ENCODE measurements around the gene MFSD11. TPM values are rescaled to one million over a fixed set of nuclear protein-coding genes. Genes with fewer than 3 reads are reported as not detected.
"Not testable (repeated sequence)": the region's sequence is repeated elsewhere in the genome, so short reads cannot be mapped to it uniquely, and the experiment has no call there.

The MFSD11 gene
- total RNA-seq, 2 experiments from 2014 or later, result 25.5 to 29.4 TPM

DNA sequence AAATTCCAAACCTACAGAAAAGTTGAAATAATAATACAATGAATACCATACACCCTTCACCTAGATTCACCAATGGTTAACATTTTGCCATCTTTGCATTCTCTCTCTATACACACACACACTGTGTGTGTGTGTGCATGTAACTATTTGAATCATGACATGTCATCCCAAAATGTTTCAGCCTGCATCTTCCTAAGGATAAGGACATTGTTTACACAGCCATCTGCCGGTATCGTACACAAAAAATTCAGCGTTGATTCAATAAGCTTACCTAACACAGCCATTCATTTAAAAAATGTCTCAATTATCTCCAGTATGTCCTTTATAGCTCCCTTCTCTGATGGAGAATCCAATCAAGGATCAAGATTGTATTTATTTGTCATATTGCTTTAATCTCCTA, 31.1 kb upstream of the MFSD11 start:
- Histone ChIP-seq H3K9me3 (ENCODE audit: control insufficient read depth in 1 of 2, insufficient read depth in 1 of 2, low read length in 2 of 2) (no peaks in the 10 kb centered on the region), H3K36me3 (ENCODE audit: insufficient read depth, low read length) (no peaks in the 10 kb centered on the region), H3K4me3 (ENCODE audit: low read length) (no peak overlapping the region), H3K4me1 (ENCODE audit: insufficient read depth, low read length) (peaks cover 17% of the 10 kb centered on the region), H3K27ac (ENCODE audit: low read depth in 1 of 2, low read length in 2 of 2) (no peak overlapping the region), H3K27me3 (ENCODE audit: control insufficient read depth in 1 of 2, insufficient read depth in 2 of 2, low read length in 2 of 2) (no peaks in the 10 kb centered on the region)
- Mint-ChIP-seq H3K4me3 (peak overlapping the region; percentile 27), H3K9me3 (no peaks in the 10 kb centered on the region), H3K36me3 (ENCODE audit: low read depth) (no peaks in the 10 kb centered on the region), H3K27me3 (no peaks in the 10 kb centered on the region), H3K4me1 (ENCODE audit: low read depth) (peaks cover 17% of the 10 kb centered on the region), H3K27ac (no peak overlapping the region)
- ChIA-PET CTCF (interaction anchor here (0.6 kb wide), 1 partner anchor 1152 kb away, joined by 3 read pairs; no protein-coding TSS in a partner anchor), POLR2A (no interaction called here)
- intact Hi-C loops (cut with DNase I, micrococcal nuclease), result no loop called here
- TF ChIP-seq, protein P1, sequence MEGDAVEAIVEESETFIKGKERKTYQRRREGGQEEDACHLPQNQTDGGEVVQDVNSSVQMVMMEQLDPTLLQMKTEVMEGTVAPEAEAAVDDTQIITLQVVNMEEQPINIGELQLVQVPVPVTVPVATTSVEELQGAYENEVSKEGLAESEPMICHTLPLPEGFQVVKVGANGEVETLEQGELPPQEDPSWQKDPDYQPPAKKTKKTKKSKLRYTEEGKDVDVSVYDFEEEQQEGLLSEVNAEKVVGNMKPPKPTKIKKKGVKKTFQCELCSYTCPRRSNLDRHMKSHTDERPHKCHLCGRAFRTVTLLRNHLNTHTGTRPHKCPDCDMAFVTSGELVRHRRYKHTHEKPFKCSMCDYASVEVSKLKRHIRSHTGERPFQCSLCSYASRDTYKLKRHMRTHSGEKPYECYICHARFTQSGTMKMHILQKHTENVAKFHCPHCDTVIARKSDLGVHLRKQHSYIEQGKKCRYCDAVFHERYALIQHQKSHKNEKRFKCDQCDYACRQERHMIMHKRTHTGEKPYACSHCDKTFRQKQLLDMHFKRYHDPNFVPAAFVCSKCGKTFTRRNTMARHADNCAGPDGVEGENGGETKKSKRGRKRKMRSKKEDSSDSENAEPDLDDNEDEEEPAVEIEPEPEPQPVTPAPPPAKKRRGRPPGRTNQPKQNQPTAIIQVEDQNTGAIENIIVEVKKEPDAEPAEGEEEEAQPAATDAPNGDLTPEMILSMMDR (IDR thresholded peaks at IDR 0.05), result no peak
- DNase-seq, result no peak
- ATAC-seq (ENCODE audit: poor library complexity), result no peak

DNA sequence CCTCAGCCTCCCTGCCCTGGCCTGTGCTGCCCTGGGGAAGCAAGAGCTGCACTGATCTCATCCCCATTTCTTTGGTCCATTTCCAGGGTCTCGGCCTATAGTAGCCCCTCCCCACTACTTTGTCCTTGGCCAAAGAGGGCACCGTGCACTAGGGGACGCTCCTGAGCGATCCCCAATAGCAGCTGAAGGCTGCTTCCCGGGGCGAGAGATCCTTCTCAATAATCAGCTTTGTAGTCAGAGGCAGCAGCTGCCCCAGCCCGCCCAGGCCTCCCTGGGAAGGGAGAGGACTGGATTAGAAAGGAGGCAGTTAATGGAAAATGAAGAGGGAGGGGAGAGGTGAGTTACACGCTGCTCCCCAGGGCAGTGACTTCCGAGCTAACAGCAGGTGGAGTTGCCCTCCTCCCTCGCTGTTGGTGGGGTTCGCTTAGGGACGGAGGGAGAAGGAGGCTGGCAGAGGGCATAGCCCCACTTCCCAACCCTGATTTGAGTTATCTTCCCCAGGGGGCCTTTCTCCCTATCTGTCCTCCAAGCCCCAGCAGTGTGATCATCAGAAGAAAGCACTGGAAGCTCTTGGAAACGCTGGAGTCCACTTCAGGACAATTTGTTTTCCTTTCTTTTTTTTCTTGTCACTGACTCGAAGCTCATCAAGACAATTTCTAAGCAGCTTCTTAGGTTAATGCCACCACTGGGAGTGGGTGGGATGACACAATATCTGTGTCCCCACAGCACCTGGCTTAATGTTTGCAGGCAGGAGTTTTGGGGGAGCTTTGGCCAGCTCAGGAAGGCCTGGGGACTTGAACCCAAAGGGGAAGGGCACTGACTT, 29.7 kb upstream of the MFSD11 start:
- Mint-ChIP-seq H3K36me3 (ENCODE audit: low read depth) (peaks cover under 1% of the 10 kb centered on the region), H3K27me3 (no peaks in the 10 kb centered on the region), H3K4me3 (peak overlapping the region; percentile 83), H3K9me3 (no peaks in the 10 kb centered on the region), H3K4me1 (ENCODE audit: low read depth) (peaks cover 18% of the 10 kb centered on the region), H3K27ac (no peak overlapping the region)
- H3K27ac ChIP-seq (ENCODE audit: low read depth in 1 of 2, low read length in 2 of 2), result no peak overlapping the region
- DNase-seq, result no peak
- TF ChIP-seq, protein P1 (IDR thresholded peaks at IDR 0.05), result no peak
- POLR2A ChIA-PET, result interaction anchor here (1.0 kb wide), 1 partner anchor 36 kb away, joined by 4 read pairs; no protein-coding TSS in a partner anchor
- no peaks in the 10 kb centered on the region for H3K9me3 ChIP-seq (ENCODE audit: control insufficient read depth in 1 of 2, insufficient read depth in 1 of 2, low read length in 2 of 2)
- intact Hi-C loops (cut with DNase I, micrococcal nuclease), result no loop called here
- H3K36me3 ChIP-seq (ENCODE audit: insufficient read depth, low read length), result peaks cover 5% of the 10 kb centered on the region
- ATAC-seq (ENCODE audit: poor library complexity), result no peak
- H3K4me3 ChIP-seq (ENCODE audit: low read length), result no peak overlapping the region
- peaks cover 17% of the 10 kb centered on the region for H3K4me1 ChIP-seq (ENCODE audit: insufficient read depth, low read length)
- CTCF ChIA-PET, result interaction anchor here (0.9 kb wide), 1 partner anchor 84 kb away, joined by 3 read pairs; no protein-coding TSS in a partner anchor
- no peaks in the 10 kb centered on the region for H3K27me3 ChIP-seq (ENCODE audit: control insufficient read depth in 1 of 2, insufficient read depth in 2 of 2, low read length in 2 of 2)

DNA sequence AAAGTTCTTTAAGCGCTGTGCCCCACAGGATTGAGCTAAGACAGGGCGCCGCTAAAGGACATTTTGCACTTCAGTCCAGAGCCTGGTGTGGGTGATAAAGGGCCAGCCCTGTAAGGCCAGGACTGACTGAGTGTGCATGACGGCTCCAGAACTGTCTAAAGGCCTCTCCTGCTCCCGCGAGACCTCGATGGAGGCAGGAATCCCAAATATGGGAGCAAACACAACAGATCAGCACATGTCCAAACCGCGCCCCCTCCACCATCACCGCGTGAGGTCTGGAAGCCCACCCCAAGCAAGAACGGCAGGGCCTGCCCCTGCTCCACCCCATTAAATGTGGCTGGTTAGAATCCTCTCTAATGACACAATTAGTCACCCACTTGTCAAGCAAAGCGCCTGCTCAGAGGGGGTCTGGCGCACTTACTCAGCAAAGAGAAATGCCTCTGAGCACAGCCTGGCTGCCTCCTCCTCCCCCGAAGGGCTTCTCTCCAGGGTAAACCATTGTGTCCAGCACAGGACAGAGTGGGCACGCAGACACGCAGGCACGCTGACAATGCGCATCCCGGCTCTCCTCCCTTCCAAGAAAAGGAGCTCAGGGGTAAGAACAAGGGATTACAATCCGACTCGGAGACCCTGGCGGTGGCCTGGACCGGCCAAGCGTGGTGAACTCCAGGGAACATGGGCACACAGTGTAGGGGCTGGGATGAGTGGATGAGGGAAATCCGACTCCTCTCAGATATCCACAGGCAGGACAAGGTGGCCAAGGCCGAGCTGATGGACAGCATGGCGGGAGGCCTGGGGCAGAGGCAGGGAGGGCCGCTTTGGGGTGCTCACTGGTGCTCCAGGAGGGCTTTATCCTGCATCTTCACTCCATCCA, 28.6 kb upstream of the MFSD11 start:
- TF ChIP-seq, protein P1 (IDR thresholded peaks at IDR 0.05), result no peak
- no peak for ATAC-seq (ENCODE audit: poor library complexity)
- H3K9me3 Mint-ChIP-seq, result no peaks in the 10 kb centered on the region
- no peaks in the 10 kb centered on the region for H3K27me3 Mint-ChIP-seq
- peak overlapping the region; percentile 83 for H3K4me3 Mint-ChIP-seq
- peaks cover 29% of the 10 kb centered on the region for H3K4me1 Mint-ChIP-seq (ENCODE audit: low read depth)
- Histone ChIP-seq H3K9me3 (ENCODE audit: control insufficient read depth in 1 of 2, insufficient read depth in 1 of 2, low read length in 2 of 2) (no peaks in the 10 kb centered on the region), H3K36me3 (ENCODE audit: insufficient read depth, low read length) (peaks cover 11% of the 10 kb centered on the region), H3K4me1 (ENCODE audit: insufficient read depth, low read length) (peaks cover 17% of the 10 kb centered on the region), H3K4me3 (ENCODE audit: low read length) (no peak overlapping the region), H3K27ac (ENCODE audit: low read depth in 1 of 2, low read length in 2 of 2) (no peak overlapping the region), H3K27me3 (ENCODE audit: control insufficient read depth in 1 of 2, insufficient read depth in 2 of 2, low read length in 2 of 2) (no peaks in the 10 kb centered on the region)
- peak overlapping the region; percentile 13 for H3K27ac Mint-ChIP-seq
- DNase-seq, result no peak
- ChIA-PET CTCF (no interaction called here), POLR2A (interaction anchor here (0.9 to 5.3 kb wide), 3 partner anchors 17 to 38 kb away, joined by 4 to 52 read pairs (median 4); partner anchors contain the start of genes JMJD6 and METTL23)
- peaks cover 8% of the 10 kb centered on the region for H3K36me3 Mint-ChIP-seq (ENCODE audit: low read depth)
- intact Hi-C loops (cut with DNase I, micrococcal nuclease), result no loop called here

DNA sequence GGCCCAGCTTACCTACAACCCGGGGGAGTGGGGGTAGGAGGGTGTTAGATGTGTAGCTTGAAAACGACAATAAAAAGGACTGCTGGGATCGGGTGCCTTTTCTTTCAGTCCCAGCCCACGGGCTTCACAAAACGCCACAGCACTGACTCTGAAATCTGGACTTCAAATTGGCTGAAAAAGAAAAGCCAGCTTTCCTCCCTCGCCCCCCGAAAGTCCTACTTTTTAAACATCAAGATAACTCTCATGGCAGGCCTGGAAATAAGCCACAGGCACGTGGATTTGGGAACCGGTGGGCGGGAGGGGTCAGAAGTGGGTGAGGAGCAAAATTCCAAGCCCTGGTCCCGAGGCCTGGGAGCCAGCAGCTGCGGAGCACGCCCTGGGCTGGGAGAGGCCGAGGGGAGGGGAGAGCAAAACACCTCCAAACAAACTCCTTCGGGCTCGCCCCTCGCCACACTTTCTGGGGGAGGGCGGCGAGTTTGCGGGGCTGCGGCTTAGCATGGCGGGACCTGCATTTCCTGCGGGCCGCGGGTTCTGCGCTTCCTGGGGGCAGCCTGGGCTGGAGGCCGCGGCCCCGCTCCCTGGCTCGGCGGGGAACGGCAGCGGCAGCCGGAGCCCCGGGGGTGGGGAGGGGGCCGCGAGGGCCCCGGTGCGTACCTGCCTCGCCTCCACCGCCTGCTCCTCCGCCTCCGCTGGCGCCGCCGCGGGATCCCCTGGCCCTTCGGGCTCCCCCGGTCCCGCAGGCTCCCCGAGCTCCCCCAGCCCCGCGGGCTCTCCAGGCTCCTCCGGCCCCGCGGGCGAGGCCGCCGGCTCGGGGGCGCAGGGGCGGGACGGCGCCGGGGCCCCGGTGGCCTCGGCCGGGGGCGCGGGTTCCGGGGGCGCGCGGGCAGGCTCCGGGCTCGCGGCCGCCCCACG, 27.7 kb upstream of the MFSD11 start:
- peaks cover 26% of the 10 kb centered on the region for H3K4me1 ChIP-seq (ENCODE audit: insufficient read depth, low read length)
- CTCF ChIA-PET, result not testable (repeated sequence)

More for the DNA sequence above, 27.7 kb upstream of the MFSD11 start:
- POLR2A ChIA-PET, result interaction anchor here (0.9 to 6.7 kb wide), 4 partner anchors 16 to 42 kb away, joined by 4 to 63 read pairs (median 29); partner anchors contain the start of genes JMJD6, METTL23, MFSD11 and SRSF2
- DNase-seq (peak in 4 of 14 experiments; percentile 20 to 47 (median 41)), ATAC-seq (ENCODE audit: poor library complexity) (peak; percentile 33)
- H3K27ac Mint-ChIP-seq; H3K27me3 ChIP-seq (ENCODE audit: control insufficient read depth in 1 of 2, insufficient read depth in 2 of 2, low read length in 2 of 2); H3K27ac ChIP-seq (ENCODE audit: low read depth in 1 of 2, low read length in 2 of 2); H3K9me3 ChIP-seq (ENCODE audit: control insufficient read depth in 1 of 2, insufficient read depth in 1 of 2, low read length in 2 of 2); H3K27me3 Mint-ChIP-seq; H3K9me3 Mint-ChIP-seq: not testable (repeated sequence)
- intact Hi-C loops (cut with DNase I, micrococcal nuclease), result loop anchor here (5.0 kb wide), 4 partner anchors 72 to 357 kb away; no protein-coding TSS in a partner anchor
- H3K36me3 ChIP-seq (ENCODE audit: insufficient read depth, low read length), result peaks cover 13% of the 10 kb centered on the region
- H3K4me3 ChIP-seq (ENCODE audit: low read length), result peak overlapping the region; percentile 49
- Mint-ChIP-seq H3K4me1 (ENCODE audit: low read depth) (peaks cover 37% of the 10 kb centered on the region), H3K4me3 (peak overlapping the region; percentile 83), H3K36me3 (ENCODE audit: low read depth) (peaks cover 14% of the 10 kb centered on the region)

All from CD4-positive, alpha-beta T cell (primary cell).